HG02588 (cell line): Measurements from ENCODE around the gene ITPKA.

Source experiments
- ATAC-seq: cut with Tn5 transposase; IDR thresholded peaks from one replicate; pipeline ENCODE4 v1.9.1; 2021; ENCODE audit warnings: mild to moderate bottlenecking, moderate library complexity; ENCODE audit not compliant: unreplicated experiment

Gene ITPKA

GRCh38 chr15:41507820-41508290, 14.2 kb downstream of the ITPKA start:
- no peak for ATAC-seq

DNA sequence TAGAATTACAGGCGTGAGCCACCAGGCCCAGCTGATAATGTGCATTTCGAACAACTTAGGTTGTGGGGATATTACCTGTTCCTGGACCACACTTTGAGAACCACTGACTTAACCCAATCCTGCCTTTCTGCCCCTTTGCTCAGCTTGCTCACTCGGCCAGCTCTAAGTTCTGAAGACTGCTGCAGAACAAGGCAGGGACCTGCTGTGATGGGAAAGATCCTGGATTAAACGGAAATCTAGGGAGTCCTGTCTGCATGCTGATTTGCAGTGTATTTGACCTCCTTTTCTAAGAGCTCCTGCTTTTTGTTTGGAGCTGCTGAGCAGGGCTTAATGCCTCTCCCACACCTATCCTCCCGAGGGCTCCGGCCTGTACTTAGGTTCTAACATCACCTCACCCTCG, 17.1 kb downstream of the ITPKA start:
- no peak for ATAC-seq

DNA sequence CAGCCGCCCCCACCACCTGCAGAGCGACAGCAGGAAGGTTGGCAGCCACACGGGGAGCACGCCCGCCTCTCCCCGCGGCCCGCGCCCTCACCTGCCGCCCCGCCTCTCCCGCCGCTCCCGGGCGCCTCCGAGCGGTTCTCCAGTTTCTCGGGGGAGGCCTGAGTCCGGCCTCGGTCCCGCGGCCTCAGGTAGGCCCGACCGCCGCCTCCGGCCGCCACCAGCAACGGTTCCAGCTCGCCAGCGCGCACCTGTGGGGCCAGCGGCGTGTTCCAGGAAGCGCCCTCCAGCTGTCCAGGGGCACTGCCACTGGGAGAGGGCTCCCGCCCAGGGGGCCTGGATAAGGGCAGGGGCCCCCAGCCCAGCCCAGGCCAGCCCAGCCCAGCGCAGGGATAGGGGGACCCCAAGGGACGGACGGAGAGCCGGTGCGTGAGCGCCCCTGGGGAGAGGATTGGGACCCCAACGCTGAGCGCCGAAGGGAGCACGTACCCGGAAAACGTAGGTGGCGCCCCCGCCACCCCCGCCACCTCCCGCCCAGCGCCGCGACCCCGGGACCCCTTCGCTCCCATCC, 17.7 kb downstream of the ITPKA start:
- no peak for ATAC-seq

DNA sequence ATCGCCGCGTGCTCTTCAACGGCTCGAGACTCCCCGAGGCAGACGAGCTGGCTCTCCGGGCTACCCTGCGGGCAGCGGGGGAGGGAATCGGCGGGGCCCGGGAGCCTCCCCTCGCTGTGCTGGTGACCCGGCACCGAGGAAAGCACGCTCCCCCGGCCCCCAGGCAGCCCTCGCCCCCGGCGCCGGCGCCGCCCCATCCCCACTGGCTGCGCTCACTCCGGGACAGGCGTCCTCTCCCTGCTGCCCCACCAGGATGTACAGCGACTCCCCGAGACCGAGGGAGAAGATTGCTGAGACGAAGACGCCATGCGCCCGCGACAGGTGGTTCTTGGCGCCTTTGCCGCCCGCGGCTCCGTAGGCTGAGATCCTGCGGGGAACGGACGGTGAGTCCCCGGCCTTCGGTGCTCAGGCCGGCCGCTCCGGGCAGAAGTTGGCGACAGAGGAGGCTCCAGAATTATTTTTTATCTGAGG, 18.3 kb downstream of the ITPKA start:
- no peak for ATAC-seq

DNA sequence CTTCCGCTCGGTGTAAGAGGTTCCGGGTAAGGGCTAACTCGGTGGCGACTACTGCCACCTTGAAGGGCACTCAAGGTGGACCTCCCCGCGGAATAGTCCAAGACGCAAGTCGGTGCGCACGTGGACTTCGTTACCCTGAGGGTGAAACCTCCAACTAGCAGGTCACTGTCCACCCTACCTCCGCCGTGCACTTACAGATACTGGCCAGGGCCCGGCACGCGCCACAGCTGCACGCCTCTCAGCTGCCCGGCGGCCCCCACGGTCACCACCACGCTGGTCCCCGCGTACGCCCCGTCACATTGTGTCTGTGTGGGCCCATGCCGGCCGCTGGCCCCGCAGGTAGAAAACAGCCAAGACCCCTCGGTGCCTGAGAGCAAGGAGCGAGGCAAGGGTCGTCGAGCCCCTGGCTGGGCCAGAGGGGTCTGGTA, 18.9 kb downstream of the ITPKA start:
- no peak for ATAC-seq

DNA sequence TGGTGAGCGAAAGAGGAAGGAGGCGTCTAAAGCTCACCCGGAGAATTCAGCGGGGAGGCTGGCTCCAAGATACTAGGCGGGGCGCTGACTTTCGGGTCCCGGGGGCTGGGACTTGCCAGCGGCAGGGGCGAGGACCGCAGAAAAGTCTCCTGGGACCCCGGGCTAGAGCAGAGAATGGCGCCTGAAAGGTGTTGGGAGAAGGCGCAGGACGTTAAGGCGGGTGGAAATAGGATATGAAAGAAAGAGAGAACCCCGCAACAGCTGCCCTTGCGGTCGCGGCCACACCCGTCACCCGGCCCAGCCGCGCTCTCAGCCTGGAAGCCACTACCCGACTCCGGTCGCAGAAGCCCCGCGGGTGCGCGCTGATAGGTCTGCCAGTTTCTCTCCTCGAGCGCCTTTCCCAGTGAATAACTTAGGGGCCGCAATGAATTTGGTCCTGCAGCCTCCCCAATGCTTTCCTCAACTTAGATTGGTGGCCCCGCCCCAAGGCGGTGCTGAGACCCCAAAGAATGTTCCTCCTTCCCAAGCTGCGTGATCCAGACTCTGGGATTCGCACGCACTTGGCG, 19.3 kb downstream of the ITPKA start:
- ATAC-seq, result no peak

DNA sequence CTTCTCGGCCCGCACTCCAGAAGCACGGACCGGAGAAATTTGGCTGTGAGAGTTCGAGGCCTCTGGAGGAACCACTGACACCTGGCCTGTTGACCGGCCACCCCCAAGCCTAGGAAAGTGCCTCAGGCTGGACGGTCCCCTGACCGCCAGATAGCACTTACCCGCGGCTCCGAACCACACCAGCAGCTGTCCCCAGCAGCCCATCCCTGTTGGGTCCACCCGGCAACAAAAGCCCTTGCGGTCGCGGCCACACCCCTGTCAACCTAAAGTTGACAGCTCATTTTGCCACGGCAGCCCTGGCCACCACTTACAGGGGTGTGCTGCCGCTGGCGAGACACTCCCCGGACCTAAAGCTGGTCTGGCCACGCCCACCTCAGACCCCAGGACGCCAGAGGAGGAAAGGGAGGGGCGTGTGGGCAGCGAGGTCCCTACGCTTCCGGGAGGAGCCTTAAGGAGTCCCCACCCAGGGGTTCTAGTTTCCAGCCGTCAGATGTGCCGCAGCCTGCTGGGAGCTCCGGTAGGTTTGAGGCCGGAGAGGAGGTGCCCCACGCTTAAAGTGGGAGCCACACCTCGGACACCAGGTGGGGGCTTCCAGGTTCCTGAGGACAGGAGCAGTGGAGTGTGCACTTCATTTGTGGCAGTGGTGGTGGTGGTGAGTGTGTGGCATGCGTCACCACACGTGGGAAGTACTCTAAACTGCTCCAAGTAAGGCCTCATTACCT, 20.0 kb downstream of the ITPKA start, which contains the start of gene LTK:
Gene LTK, minus strand, starts transcription at position 322 of the 722 bp plus-strand sequence. Its CDS starts 118 bp downstream, at position 204.
- ATAC-seq, result no peak

- ATAC-seq, result no peak
Observed at GRCh38 chr15:41517895-41518449, 24.3 kb downstream of the ITPKA start.

DNA sequence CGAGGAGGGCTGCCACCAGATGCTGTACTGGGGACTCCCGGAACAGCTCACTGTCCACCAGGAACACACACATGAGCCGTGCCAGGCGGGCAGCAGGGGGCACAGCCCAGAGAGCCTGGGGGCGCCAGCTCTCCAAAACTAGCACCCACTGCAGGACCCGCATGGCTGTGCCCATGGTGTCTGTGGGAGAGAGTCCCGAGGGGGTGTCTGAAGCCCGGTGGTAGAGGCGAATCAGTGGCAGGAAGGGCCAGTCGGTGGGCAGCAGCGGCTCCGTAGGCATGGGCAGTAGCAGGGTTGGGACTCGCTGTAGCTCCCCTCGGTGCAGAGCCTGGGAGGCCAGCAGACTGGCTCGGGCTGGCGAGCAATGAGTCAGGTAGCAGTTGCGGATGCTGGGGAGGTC, 27.0 kb downstream of the ITPKA start:
- no peak for ATAC-seq

DNA sequence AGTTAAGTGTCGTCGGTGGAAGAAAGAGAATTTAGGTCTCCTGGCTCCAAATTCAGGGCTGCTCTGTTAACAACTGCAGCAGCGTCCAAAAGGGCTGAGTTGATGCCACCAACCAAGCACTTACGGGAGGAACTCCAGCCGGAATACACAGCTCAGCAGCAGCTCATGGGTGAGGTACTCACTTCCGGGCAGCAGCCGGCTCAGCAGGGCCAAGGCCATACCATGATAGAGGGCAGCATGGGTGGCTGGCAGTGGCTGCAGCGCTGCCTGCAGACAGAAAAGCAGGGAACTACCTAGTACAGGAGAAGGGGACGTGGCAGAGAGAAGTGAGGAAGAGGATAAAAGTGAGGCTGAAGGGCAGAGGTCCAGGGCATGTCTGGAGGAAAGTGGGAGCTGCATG, 27.9 kb downstream of the ITPKA start:
- no peak for ATAC-seq

- no peak for ATAC-seq
Observed at GRCh38 chr15:41523097-41523496, 29.4 kb downstream of the ITPKA start.

DNA sequence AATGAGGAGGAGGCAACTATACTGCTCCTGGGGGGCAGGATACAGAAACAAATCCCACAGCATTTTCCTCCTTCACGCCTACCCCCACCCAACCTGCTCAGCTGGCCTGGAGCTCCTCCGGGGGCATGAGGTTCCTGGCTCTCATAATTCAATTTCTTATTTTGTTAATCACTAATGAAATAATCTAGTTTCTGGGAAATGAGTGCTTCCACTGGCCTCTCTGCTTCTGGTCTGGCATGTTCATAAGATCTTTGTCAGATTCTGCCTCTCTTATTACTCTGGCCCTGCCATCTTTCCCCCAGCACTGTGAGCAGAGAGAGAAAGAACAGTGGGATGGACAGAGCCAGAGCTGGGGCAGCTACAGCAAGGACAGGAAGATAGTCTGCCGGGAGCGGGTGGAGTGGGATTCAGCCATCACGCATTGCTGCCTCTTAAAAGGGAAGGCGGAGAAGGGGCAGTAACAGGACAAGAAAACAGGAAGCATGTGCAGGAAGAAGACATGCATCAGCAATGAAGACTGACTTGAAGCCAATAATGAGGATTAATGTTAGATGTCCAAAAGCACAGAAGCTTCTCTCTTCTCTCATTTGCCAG, 36.8 kb downstream of the ITPKA start:
- ATAC-seq, result no peak

GRCh38 chr15:41535544-41535943, 41.9 kb downstream of the ITPKA start:
- no peak for ATAC-seq

DNA sequence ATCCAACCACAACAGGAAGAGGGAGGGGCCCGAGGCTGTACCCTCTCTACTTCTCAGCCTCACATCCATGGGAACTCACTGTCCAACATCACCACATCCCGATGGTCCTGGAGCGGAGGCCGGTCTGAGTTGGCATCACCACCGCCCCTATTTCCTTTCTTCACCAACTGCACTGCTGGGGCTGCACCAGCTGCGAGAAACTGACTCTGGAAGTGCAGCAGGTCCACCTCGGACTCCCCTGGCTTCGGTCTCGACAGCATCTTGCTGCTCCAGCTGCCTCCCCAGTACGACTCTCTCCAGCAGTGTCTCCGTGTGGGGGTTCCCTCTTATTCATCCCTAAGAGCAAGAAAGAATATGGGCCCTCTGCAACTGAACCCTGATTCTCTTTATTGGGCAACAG, 43.2 kb downstream of the ITPKA start:
- ATAC-seq, result no peak

- ATAC-seq, result no peak
Observed at GRCh38 chr15:41543521-41543870, 49.8 kb downstream of the ITPKA start.

GRCh38 chr15:41544650-41545015, 51.0 kb downstream of the ITPKA start:
- no peak for ATAC-seq

DNA sequence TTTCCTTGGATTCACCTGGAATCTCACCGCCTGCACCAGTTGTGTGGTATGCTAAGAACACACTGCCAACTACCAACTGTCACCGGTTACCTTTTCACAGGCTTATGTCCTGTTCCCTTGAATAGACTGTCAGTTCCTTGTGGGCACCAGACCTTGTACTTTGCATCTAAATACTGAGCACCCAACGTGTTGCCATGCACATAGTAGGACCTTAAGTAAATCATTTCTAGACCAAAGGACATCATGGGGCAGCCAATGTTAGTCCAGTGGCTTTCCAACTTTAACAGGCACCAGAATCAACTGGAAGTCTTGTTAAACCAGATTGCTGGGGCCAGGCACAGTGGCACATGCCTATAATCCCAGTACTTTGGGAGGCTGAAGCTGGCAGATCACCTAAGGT, 51.5 kb downstream of the ITPKA start:
- no peak for ATAC-seq

- no peak for ATAC-seq
Observed at GRCh38 chr15:41546851-41547786, 53.4 kb downstream of the ITPKA start.

GRCh38 chr15:41550066-41550775, 56.5 kb downstream of the ITPKA start:
- ATAC-seq, result no peak
